HepG2 (cell line): ENCODE measurements around the gene SRD5A2. TPM values are rescaled to one million over a fixed set of nuclear protein-coding genes. Genes with fewer than 3 reads are reported as not detected.

Experiments used
- ATAC-seq: fragments of 200-7000 bp; cut with Tn5 transposase; 3 replicates; pipeline ENCODE4 v1.9.1; 2020; ENCODE audit warnings: mild to moderate bottlenecking, moderate library complexity
- BruUV-seq: library from RNA; stranded (reverse); fragments of 400-500 nt; replicated peaks from 2 replicates; lab custom pipeline; 2021; lab: Mats Ljungman, UMichigan
- CTCF ChIA-PET: fragments of 300-600 bp; formaldehyde crosslinking; extraction: SDS; loops from one replicate; lab custom pipeline; 2021; ENCODE audit warnings: low total read pairs, inconsistent platforms, low intra/inter-chr PET ratio; lab: Yijun Ruan, JAX
- POLR2A ChIA-PET: fragments of 350-600 bp; sonication (Branson Sonifier 250); formaldehyde crosslinking; loops from one replicate; lab custom pipeline; 2020; ENCODE audit warnings: antibody characterized with exemption, inconsistent platforms; lab: Yijun Ruan, JAX
- DNase-seq: peaks from one replicate; pipeline ENCODE4 v3.0.0-alpha.2; 2015; ENCODE audit warnings: low spot score
- FAIRE-seq: peaks from 3 replicates; lab custom pipeline; 2011; peaks lifted over from hg19 to GRCh38; lab: Jason Lieb, UNC
- H2AFZ ChIP-seq: one replicate; pipeline ENCODE4 v1.6.1; 2011; ENCODE audit warnings: low read length, inconsistent platforms
- H3K27ac ChIP-seq: fragments of 300-600 bp; 3 replicates; pipeline ENCODE4 v1.8.0; 2011; ENCODE audit warnings: mixed run types, mild to moderate bottlenecking, mixed read lengths, low read length, inconsistent platforms; ENCODE audit not compliant: insufficient read depth; ENCODE audit errors: extremely low read length
- H3K27me3 ChIP-seq, 2 experiments: fragments of 200-600 bp in 1 of 2; 2 replicates in 1 of 2; 3 replicates in 1 of 2; pipeline versions ENCODE4 v1.6.0 to v1.8.0; 2011; ENCODE audit warnings: low read length in 2 of 2, mild to moderate bottlenecking in 2 of 2, moderate library complexity in 2 of 2, inconsistent platforms in 1 of 2; ENCODE audit not compliant: insufficient read depth in 2 of 2, control insufficient read depth in 1 of 2
- H3K36me3 ChIP-seq, 2 experiments: fragments of 200-600 bp in 1 of 2; replicated peaks in 1 of 2; 2 replicates in 1 of 2; 3 replicates in 1 of 2; pipeline versions ENCODE4 v1.5.1 to v1.8.0; 2011; ENCODE audit warnings: low read length in 2 of 2, inconsistent platforms in 1 of 2; ENCODE audit not compliant: insufficient read depth in 2 of 2, control insufficient read depth in 1 of 2
- H3K4me1 ChIP-seq: 2 replicates; pipeline ENCODE4 v1.5.1; 2012; ENCODE audit warnings: low read length, inconsistent platforms; ENCODE audit not compliant: insufficient read depth
- H3K4me2 ChIP-seq: 2 replicates; pipeline ENCODE4 v1.6.0; 2011; ENCODE audit warnings: low read depth, low read length, inconsistent platforms
- H3K4me3 ChIP-seq, 3 experiments: fragments of 200-600 bp in 1 of 3; sonication (generic), shearing (Covaris generic) in 1 of 3; replicated peaks in 1 of 3; 2 replicates each; pipeline ENCODE4 v1.5.1; 2011 to 2016; ENCODE audit warnings: low read length in 3 of 3, inconsistent platforms in 2 of 3, low read depth in 2 of 3, mild to moderate bottlenecking in 2 of 3, control low read depth in 1 of 3, mixed read lengths in 1 of 3; ENCODE audit not compliant: insufficient read depth in 1 of 3
- H3K79me2 ChIP-seq: one replicate; pipeline ENCODE4 v1.6.1; 2011; ENCODE audit warnings: low read length, inconsistent platforms; ENCODE audit not compliant: insufficient read depth
- H3K9ac ChIP-seq: 2 replicates; pipeline ENCODE4 v1.6.0; 2011; ENCODE audit warnings: mild to moderate bottlenecking, low read depth, low read length, inconsistent platforms; ENCODE audit not compliant: insufficient read depth
- H3K9me3 ChIP-seq: 2 replicates; pipeline ENCODE4 v1.5.1; 2012; ENCODE audit warnings: mild to moderate bottlenecking, low read length
- H4K20me1 ChIP-seq: 2 replicates; pipeline ENCODE4 v1.6.0; 2011; ENCODE audit warnings: inconsistent platforms, mild to moderate bottlenecking, low read length, moderate library complexity; ENCODE audit not compliant: insufficient read depth
- AHR ChIP-seq: IDR thresholded peaks from 2 replicates; pipeline ENCODE4 v1.6.1; 2018; ENCODE audit warnings: missing genetic modification reagents, missing compliant biosample characterization
- AKNA ChIP-seq: sonication (generic); formaldehyde crosslinking; IDR thresholded peaks from 2 replicates; pipeline ENCODE4 v1.4.0; 2020; ENCODE audit warnings: missing genetic modification reagents, borderline replicate concordance
- FOXP1 ChIP-seq, 2 experiments: fragments of 450-650 bp in 1 of 2; IDR thresholded peaks; 2 replicates each; pipeline ENCODE4 v1.6.1; 2017 to 2018; ENCODE audit warnings: antibody characterized with exemption in 1 of 2
- MEF2D ChIP-seq: sonication (generic); formaldehyde crosslinking; IDR thresholded peaks from 2 replicates; pipeline ENCODE4 v1.5.1; 2020; ENCODE audit warnings: mild to moderate bottlenecking, missing genetic modification reagents
- PITX1 ChIP-seq: sonication (generic); formaldehyde crosslinking; IDR thresholded peaks from 2 replicates; pipeline ENCODE4 v1.5.1; 2020; ENCODE audit warnings: mild to moderate bottlenecking, missing genetic modification reagents
- ZNF501 ChIP-seq: sonication (generic); formaldehyde crosslinking; IDR thresholded peaks from 2 replicates; pipeline ENCODE4 v1.5.1; 2020; ENCODE audit warnings: mild to moderate bottlenecking, moderate library complexity, missing genetic modification reagents
- WGBS: methylation state at CpG from one replicate; pipeline ENCODE4 v1.1.6; 2017; ENCODE audit warnings: low lambda C conversion rate; 5-methylcytosine and 5-hydroxymethylcytosine counted together
- in situ Hi-C: cut with HindIII; loops from 2 replicates; pipeline ENCODE4 v1.10.0; 2017; ENCODE audit warnings: low pct_unique_long_range_greater_than_20kb; ENCODE audit not compliant: extremely low pct_ligation_motif_present
- intact Hi-C: fragments of 100-400 bp; cut with micrococcal nuclease; formaldehyde crosslinking; loops from one replicate; pipeline ENCODE4 v1.10.0; 2022; ENCODE audit not compliant: unreplicated experiment
- polyA plus RNA-seq, 8 experiments: library from polyadenylated mRNA; depleted of rRNA in 3 of 8; stranded (reverse) in 7 of 8; unstranded in 1 of 8; fragments of >200 nt; fragmentation: Illumina TruSeq in 4 of 8; extraction: Trizol in 4 of 8; gene quantifications; 2 replicates each; pipeline versions ENCODE4 v1.2.1 to v1.2.3, GENCODE V29; 2011 to 2016; ENCODE audit warnings: low read depth in 4 of 8, missing spikeins in 1 of 8, mixed read lengths in 1 of 8; ENCODE audit not compliant: insufficient read depth in 1 of 8
- total RNA-seq, 5 experiments: library from RNA; depleted of rRNA; stranded (reverse); fragments of >200 nt; fragmentation: Illumina TruSeq; extraction: Trizol; gene quantifications; 2 replicates each; pipeline ENCODE4 v1.2.3, GENCODE V29; 2016; ENCODE audit warnings: low read depth in 1 of 5

The SRD5A2 gene
- total and polyA plus RNA-seq, 2 of the 13 experiments (the other 11 are each of a cell fraction or from before 2014, with no cell fraction given) = 0.01 TPM; not detected in 1

GRCh38 chr2:31531101-31531500 is 49.6 kb downstream of the SRD5A2 start:
- in situ Hi-C loops = no loop called here
- FAIRE-seq = no peak
- no peaks in the 10 kb centered on the region for H3K36me3 ChIP-seq

More at GRCh38 chr2:31531101-31531500, 49.6 kb downstream of the SRD5A2 start:
- Histone ChIP-seq H3K4me2 (no peak overlapping the region), H3K9ac (no peak overlapping the region), H3K79me2 (no peaks in the 10 kb centered on the region), H3K27me3 (peaks cover 0 to 29% of the 10 kb centered on the region in 2 experiments; a peak in 2 of 5 replicates), H3K4me1 (no peaks in the 10 kb centered on the region), H3K4me3 (no peak overlapping the region), H3K27ac (no peak overlapping the region), H3K9me3 (no peaks in the 10 kb centered on the region), H4K20me1 (no peaks in the 10 kb centered on the region), H2AFZ (no peak overlapping the region)
- 46% methylated on average over 5 of the region's 5 CpGs for WGBS
- ChIA-PET POLR2A (no interaction called here), CTCF (no interaction called here)
- TF ChIP-seq AKNA (CRISPR knock-in tag) (no peak), AHR (no peak), ZNF501 (CRISPR knock-in tag) (no peak), PITX1 (no peak), MEF2D (CRISPR knock-in tag) (no peak), FOXP1 (IDR thresholded peaks at IDR 0.05) (no peak), FOXP1 (CRISPR knock-in tag; IDR thresholded peaks at IDR 0.05) (no peak)
- DNase-seq (no peak), ATAC-seq (no peak)
- intact Hi-C loops = no loop called here
- BruUV-seq = no TSS peak
